ENCODE measurements around the gene IL20RA. TPM values are rescaled to one million over a fixed set of nuclear protein-coding genes. Genes with fewer than 3 reads are reported as not detected.

The IL20RA gene
- total RNA-seq, 3 donors from 2014 or later: 0.05 TPM; not detected in 2

- no peaks in the 10 kb centered on the region for H3K9me3 Mint-ChIP-seq
- no peak overlapping the region for H3K4me3 Mint-ChIP-seq
- peaks cover 56% of the 10 kb centered on the region for H3K27me3 Mint-ChIP-seq (ENCODE audit: low read depth)
- ATAC-seq (peak in 1 of 2 donors; percentile 32), DNase-seq (no peak)
- no peaks in the 10 kb centered on the region for H3K4me1 Mint-ChIP-seq (ENCODE audit: low read depth)
- H3K36me3 Mint-ChIP-seq (ENCODE audit: insufficient read depth): no peaks in the 10 kb centered on the region
These were observed 18.7 kb downstream of the IL20RA start for GRCh38 chr6:137025786-137026730.

- peaks cover 61% of the 10 kb centered on the region for H3K27me3 Mint-ChIP-seq (ENCODE audit: low read depth)
- no peaks in the 10 kb centered on the region for H3K9me3 Mint-ChIP-seq
- no peaks in the 10 kb centered on the region for H3K4me1 Mint-ChIP-seq (ENCODE audit: low read depth)
- DNase-seq (no peak), ATAC-seq (no peak)
- H3K36me3 Mint-ChIP-seq (ENCODE audit: insufficient read depth): no peaks in the 10 kb centered on the region
- H3K4me3 Mint-ChIP-seq: no peak overlapping the region
These were observed 20.4 kb downstream of the IL20RA start for GRCh38 chr6:137024237-137024990.

DNA sequence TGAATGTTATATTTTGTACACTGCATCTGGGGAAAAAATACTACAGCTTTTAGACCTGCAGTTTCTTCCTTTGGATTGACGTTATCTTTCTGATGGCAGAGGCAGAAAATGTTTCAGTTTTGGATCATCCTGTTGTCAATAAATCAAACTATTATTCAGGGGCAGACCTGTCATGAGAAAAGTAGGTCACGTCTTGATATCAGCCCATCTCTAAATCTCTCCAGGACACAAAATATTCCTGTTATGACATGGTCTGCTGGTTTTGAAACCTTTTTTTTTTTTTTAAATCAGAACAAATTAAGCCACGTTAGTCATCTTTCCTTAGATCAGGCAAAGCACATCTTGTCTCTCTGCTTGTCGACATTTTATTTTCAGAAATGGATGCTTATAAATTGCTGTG is 24.0 kb downstream of the IL20RA start:
- ATAC-seq (no peak), DNase-seq (no peak)
- Mint-ChIP-seq H3K4me1 (ENCODE audit: low read depth) (no peaks in the 10 kb centered on the region), H3K9me3 (no peaks in the 10 kb centered on the region), H3K36me3 (ENCODE audit: insufficient read depth) (no peaks in the 10 kb centered on the region), H3K27me3 (ENCODE audit: low read depth) (peaks cover 60% of the 10 kb centered on the region), H3K4me3 (no peak overlapping the region)

DNA sequence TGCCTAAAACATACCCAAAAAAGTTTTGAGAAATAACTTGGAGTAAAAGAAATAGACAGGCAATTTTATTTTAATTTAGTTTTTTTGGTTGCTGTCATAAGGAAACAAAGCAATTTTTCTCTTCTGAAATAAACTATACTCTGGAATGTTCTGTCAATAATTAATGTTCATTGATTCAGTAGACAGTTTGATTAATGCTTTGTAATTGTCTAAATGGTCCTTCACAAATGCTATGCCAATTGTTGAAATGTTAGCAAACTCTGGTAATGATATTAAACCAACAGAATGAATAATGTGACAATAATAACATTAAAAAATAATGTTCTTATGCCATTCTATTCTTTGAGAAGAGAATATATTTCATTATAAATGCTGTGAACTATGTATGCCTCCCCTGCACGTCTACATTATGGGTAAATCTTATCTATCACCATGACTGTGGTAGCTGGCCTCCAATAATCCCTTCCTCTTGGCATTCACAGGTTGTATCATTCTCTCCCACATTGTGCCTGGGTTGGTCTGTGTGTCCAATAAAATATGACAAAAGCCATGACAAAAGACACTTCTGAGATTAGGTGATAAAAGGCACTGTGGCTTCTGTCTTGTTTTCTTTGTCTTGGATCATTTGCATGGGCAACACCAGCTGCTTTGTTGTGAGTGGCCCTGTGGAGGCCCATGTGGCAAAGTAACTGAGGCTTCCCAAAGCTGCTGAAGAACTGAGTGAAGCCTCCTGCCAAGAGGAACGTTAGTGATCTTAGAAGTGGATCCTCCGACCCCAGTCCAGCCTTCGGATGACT is 25.1 kb downstream of the IL20RA start:
- no peak for ATAC-seq
- Mint-ChIP-seq H3K27me3 (ENCODE audit: low read depth) (peaks cover 66% of the 10 kb centered on the region), H3K4me3 (no peak overlapping the region), H3K4me1 (ENCODE audit: low read depth) (no peaks in the 10 kb centered on the region), H3K9me3 (no peaks in the 10 kb centered on the region), H3K36me3 (ENCODE audit: insufficient read depth) (no peaks in the 10 kb centered on the region)
- DNase-seq: no peak

GRCh38 chr6:137017081-137017480 is 27.7 kb downstream of the IL20RA start:
- no peaks in the 10 kb centered on the region for H3K36me3 Mint-ChIP-seq (ENCODE audit: insufficient read depth)
- DNase-seq: no peak
- no peaks in the 10 kb centered on the region for H3K9me3 Mint-ChIP-seq
- peaks cover 63% of the 10 kb centered on the region for H3K27me3 Mint-ChIP-seq (ENCODE audit: low read depth)
- no peak for ATAC-seq
- no peaks in the 10 kb centered on the region for H3K4me1 Mint-ChIP-seq (ENCODE audit: low read depth)
- no peak overlapping the region for H3K4me3 Mint-ChIP-seq

- ATAC-seq: no peak
- no peaks in the 10 kb centered on the region for H3K9me3 Mint-ChIP-seq
- peaks cover 69% of the 10 kb centered on the region for H3K27me3 Mint-ChIP-seq (ENCODE audit: low read depth)
- no peaks in the 10 kb centered on the region for H3K36me3 Mint-ChIP-seq (ENCODE audit: insufficient read depth)
- no peak for DNase-seq
- no peak overlapping the region for H3K4me3 Mint-ChIP-seq
- no peaks in the 10 kb centered on the region for H3K4me1 Mint-ChIP-seq (ENCODE audit: low read depth)
These were observed 28.4 kb downstream of the IL20RA start for GRCh38 chr6:137016356-137016755.

DNA sequence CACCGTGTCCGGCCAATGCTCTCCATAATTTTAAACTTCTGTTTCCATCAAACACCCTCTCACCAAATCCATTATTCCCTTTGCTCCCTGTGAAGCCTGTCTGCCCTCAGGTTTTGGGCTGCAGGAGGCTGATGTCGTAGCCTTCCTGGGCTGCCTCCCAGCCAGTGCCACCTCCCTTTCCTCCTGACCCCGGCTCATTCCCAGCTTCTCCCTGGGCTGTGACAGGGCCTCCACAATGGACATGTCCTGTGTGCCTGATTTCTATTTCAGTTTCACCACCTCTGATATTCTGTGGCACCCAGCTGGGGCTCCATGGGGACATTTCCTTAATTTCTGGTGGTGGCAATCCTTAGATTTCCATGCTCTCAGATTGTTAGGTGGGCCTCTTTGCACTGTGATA is 28.8 kb downstream of the IL20RA start:
- Mint-ChIP-seq H3K4me3 (no peak overlapping the region), H3K27me3 (ENCODE audit: low read depth) (peaks cover 65% of the 10 kb centered on the region), H3K4me1 (ENCODE audit: low read depth) (no peaks in the 10 kb centered on the region), H3K36me3 (ENCODE audit: insufficient read depth) (no peaks in the 10 kb centered on the region), H3K9me3 (no peaks in the 10 kb centered on the region)
- no peak for ATAC-seq
- DNase-seq: no peak

GRCh38 chr6:137013738-137014602 is 30.8 kb downstream of the IL20RA start:
- peaks cover 60% of the 10 kb centered on the region for H3K27me3 Mint-ChIP-seq (ENCODE audit: low read depth)
- no peaks in the 10 kb centered on the region for H3K4me1 Mint-ChIP-seq (ENCODE audit: low read depth)
- ATAC-seq (no peak), DNase-seq (no peak)
- H3K4me3 Mint-ChIP-seq: no peak overlapping the region
- no peaks in the 10 kb centered on the region for H3K36me3 Mint-ChIP-seq (ENCODE audit: insufficient read depth)
- no peaks in the 10 kb centered on the region for H3K9me3 Mint-ChIP-seq

DNA sequence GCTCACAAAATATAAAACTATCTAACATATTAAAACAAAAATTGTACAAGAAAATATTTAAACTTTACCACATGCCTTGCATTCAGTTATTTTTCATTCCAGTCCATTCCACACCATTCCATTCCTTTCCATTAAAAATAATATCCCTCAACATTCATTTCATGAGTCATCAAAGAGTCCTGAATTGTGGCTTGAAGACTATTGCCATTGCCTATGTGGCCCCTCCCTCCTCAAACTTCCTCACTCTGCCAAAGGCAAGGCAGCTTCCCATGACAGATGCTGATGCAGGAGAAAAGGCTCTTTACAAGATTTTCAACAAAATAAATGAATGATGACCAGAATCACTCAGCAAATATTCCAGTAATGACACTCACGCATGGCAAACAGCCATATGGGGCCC is 31.7 kb downstream of the IL20RA start:
- ATAC-seq (no peak), DNase-seq (no peak)
- no peak overlapping the region for H3K4me3 Mint-ChIP-seq
- H3K27me3 Mint-ChIP-seq (ENCODE audit: low read depth): peaks cover 61% of the 10 kb centered on the region
- H3K9me3 Mint-ChIP-seq: no peaks in the 10 kb centered on the region
- no peaks in the 10 kb centered on the region for H3K4me1 Mint-ChIP-seq (ENCODE audit: low read depth)
- no peaks in the 10 kb centered on the region for H3K36me3 Mint-ChIP-seq (ENCODE audit: insufficient read depth)

- no peak for ATAC-seq
- H3K27me3 Mint-ChIP-seq (ENCODE audit: low read depth): peaks cover 57% of the 10 kb centered on the region
These were observed 33.4 kb downstream of the IL20RA start for GRCh38 chr6:137011406-137011805.

GRCh38 chr6:137010128-137010718 is 34.5 kb downstream of the IL20RA start:
- H3K27me3 Mint-ChIP-seq (ENCODE audit: low read depth): peaks cover 50% of the 10 kb centered on the region
- DNase-seq: no peak
- H3K4me1 Mint-ChIP-seq (ENCODE audit: low read depth): no peaks in the 10 kb centered on the region
- H3K36me3 Mint-ChIP-seq (ENCODE audit: insufficient read depth): no peaks in the 10 kb centered on the region
- H3K4me3 Mint-ChIP-seq: no peak overlapping the region
- no peaks in the 10 kb centered on the region for H3K9me3 Mint-ChIP-seq
- ATAC-seq: no peak

More at GRCh38 chr6:137011406-137011805, 33.4 kb downstream of the IL20RA start:
- no peaks in the 10 kb centered on the region for H3K36me3 Mint-ChIP-seq (ENCODE audit: insufficient read depth)
- H3K4me1 Mint-ChIP-seq (ENCODE audit: low read depth): no peaks in the 10 kb centered on the region
- H3K9me3 Mint-ChIP-seq: no peaks in the 10 kb centered on the region
- H3K4me3 Mint-ChIP-seq: no peak overlapping the region
- no peak for DNase-seq

GRCh38 chr6:137008204-137008603 is 36.6 kb downstream of the IL20RA start:
- Mint-ChIP-seq H3K27me3 (ENCODE audit: low read depth) (peaks cover 45% of the 10 kb centered on the region), H3K9me3 (no peaks in the 10 kb centered on the region), H3K4me3 (no peak overlapping the region), H3K36me3 (ENCODE audit: insufficient read depth) (no peaks in the 10 kb centered on the region), H3K4me1 (ENCODE audit: low read depth) (no peaks in the 10 kb centered on the region)
- no peak for ATAC-seq
- DNase-seq: no peak

DNA sequence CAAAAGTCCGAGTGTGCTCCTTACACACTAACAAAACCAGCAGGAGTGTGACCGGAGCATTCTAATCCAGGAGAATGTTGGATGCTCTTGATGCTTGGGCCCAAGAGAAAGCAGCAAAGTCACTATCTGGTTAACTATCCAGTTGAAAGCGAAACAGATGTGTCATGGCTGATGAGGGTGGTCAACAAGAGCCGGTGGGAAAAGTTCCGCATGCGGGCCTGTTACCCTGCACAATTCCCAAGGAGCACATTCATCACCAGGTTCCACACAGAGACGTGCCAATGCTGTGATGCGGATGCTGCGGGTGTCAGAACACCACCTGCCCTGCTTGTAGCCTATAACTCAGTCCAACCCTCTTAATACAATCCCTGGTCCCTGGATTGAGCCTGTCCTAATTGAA is 38.7 kb downstream of the IL20RA start:
- Mint-ChIP-seq H3K9me3 (no peaks in the 10 kb centered on the region), H3K27me3 (ENCODE audit: low read depth) (peaks cover 40% of the 10 kb centered on the region), H3K36me3 (ENCODE audit: insufficient read depth) (no peaks in the 10 kb centered on the region), H3K4me1 (ENCODE audit: low read depth) (no peaks in the 10 kb centered on the region), H3K4me3 (no peak overlapping the region)
- no peak for DNase-seq
- no peak for ATAC-seq
